Astrocyte of the hippocampus (primary cell): ENCODE data around the gene TTC14.
A peak's percentile ranks its signal among the peaks of the same experiment; 100 is the strongest.
"Not testable (repeated sequence)": the region's sequence is repeated elsewhere in the genome, so short reads cannot be mapped to it uniquely, and the experiment has no call there.

ENCODE experiments used
- DNase-seq: peaks from one replicate; pipeline ENCODE4 v3.0.0; 2011; ENCODE audit warnings: low read depth, low spot score

The TTC14 gene

DNA sequence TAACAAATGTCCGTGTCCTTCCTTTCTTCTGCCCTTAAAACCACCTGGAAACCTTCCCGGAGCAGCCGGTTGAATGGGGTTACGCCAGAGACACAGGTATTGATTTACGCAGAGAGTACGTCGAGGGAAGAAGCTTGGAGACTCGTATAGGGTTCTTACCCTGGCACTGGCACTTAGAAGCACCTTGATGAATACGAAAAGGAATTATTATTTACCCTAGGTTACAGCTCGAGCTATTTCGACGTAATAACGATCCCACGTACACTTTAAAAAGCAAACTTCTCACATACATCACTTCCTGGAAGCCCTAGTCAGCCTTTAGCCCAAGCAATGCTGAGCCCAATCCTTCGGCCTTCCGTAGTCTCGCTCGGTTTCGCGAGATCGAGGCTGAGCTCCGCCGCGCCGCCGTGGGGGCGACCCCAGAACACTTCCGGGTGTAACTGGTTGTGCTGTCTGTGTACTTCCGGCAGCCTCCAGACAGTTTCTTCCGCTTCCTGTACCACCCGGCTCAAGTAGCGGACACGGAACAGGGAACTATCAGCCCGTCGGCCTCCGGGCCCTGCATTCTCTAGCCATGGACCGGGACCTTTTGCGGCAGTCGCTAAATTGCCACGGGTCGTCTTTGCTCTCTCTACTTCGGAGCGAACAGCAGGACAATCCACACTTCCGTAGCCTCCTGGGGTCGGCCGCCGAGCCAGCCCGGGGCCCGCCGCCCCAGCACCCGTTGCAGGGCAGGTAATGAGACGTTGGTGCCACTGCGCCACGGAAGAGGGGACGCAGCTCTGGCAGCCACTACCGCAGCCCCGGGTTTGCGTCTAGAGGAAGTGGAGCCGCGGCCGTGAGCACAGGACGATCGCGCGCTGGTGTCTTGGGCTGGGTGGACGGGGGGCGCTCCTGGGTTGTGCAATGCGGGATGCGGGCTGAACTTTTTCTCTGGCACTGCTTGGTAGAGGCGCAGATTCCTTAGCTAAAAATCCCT is at the start of gene TTC14:
TSS of gene TTC14 (plus strand) at position 476 of the 979 bp plus-strand sequence. CDS start at position 575, 99 bp downstream.
- peak; percentile 97 for DNase-seq

DNA sequence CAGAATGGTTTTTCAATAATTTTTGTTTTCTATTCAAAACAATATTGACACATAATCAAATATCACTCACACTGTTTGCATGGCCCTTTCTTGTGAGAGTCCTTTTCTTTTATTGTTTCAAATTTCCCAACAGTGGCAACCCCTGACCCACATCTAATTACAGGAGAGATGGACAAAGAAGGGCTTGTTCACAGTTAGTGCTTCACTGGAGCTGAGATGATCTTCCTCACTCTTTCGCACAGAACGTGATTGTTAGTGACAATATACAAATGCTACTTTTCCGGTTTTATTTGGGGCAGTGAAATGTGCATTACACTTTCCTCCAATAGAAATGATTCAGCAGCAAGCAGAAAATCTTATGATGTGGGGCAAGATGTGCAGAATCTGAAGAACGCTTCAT is 38.6 kb upstream of the TTC14 start:
- DNase-seq = no peak

DNA sequence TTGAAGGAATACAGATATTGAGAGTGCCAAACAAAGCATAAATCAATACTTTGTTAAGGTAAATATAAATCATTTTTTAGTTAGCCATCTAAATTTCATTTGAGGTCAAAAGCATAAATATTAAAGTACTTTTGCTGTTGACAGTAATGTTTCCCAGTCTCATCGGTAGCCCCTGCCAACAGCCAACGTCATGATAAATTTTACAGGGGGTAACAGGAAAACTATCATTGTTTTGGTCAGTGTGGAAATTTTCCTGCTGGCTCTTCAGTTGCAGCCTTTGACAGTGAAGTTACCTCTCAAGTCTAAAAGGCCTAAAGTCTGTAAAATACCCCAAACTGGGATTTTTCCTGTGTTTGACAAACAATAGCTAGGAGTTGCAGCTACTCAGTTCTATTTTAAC is 37.3 kb upstream of the TTC14 start:
- no peak for DNase-seq

DNA sequence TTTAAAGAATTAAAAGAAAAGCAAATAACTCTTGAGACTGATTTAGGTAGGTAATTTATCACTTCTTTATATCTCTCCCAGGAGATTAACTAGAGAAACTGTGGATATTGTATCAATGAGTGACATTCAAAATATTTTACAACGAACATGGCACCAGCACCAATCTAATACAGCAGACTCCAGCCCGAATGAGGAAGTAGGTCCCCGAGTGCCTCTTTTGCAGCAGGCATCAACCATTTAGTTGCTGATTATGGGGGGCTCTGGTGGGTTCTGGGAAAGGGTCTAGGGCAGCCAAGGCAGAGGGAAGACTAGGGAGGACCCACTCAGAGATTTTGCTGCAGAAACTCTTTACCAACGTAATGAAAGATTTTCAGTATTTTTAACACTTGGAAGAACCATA is 31.7 kb upstream of the TTC14 start:
- no peak for DNase-seq

GRCh38 chr3:180571831-180572598 is 29.9 kb upstream of the TTC14 start:
- DNase-seq = no peak

GRCh38 chr3:180575571-180575970 is 26.4 kb upstream of the TTC14 start:
- no peak for DNase-seq

- no peak for DNase-seq
Observed at GRCh38 chr3:180580934-180581333, 21.0 kb upstream of the TTC14 start.

- DNase-seq = no peak
Observed at GRCh38 chr3:180590396-180590795, 11.6 kb upstream of the TTC14 start.

GRCh38 chr3:180593631-180594030 is 8.3 kb upstream of the TTC14 start:
- DNase-seq = not testable (repeated sequence)

GRCh38 chr3:180594631-180595558 is 7.1 kb upstream of the TTC14 start:
- peak; percentile 51 for DNase-seq

- DNase-seq = no peak
Observed at GRCh38 chr3:180595559-180595935, 6.4 kb upstream of the TTC14 start.

DNA sequence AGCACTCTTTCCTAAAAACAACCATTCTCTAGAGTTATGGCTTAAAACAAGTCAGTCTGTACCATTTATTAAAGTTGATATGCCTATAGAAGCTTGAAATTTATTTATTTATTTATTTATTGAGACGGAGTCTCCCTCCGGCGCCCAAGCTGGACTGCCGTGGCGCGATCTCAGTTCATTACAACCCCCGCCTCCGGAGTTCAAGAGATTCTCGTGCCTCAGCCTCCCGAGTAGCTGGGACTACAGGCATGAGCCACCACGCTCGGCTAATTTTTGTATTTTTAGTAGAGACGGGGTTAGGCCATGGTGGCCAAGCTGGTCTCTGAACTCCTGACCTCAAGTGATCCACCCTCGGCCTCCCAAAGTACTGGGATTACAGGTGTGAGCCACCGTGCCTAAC is 1.5 kb upstream of the TTC14 start:
- no peak for DNase-seq

DNA sequence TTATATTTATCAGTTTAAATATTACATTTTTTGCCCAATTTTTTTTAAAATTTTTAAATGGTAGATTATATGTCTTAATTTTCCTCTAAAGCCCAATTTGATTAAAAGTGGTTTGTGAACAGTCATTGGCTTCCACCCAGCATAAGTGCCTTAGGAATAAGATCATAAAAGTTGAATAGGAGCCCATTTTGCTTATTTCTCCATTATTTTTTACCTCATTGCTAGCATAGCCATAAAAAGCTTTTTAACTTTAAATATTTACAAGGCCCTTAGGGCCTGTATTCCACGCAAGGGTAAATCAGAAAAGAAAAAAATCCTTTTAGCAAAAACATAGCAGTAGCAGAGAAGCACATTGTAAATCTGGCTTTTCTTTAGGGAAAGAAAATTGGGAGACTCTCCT is 9.0 kb downstream of the TTC14 start:
- no peak for DNase-seq

DNA sequence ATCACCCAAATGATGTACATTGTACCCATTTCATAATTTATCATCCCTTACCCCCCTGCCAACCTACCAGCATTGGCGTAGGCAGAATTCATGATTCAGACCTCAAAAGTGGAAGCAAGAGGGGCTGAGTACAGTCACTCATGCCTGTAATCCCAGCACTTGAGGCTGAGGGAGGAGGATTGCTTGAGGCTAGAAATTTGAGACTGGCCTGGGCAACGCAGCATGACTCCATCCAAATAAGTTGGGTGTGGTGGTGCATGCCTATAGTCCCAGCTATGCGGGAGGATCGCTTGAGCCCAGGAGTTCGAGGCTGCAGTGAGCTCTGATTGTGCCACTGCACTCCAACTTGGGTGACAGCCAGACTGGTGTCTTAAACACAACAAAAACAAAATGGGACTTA is 10.4 kb downstream of the TTC14 start:
- no peak for DNase-seq

- DNase-seq = no peak
Observed at GRCh38 chr3:180615954-180616353, 14.0 kb downstream of the TTC14 start.

GRCh38 chr3:180617049-180617448 is 15.1 kb downstream of the TTC14 start:
- no peak for DNase-seq

GRCh38 chr3:180618563-180618962 is 16.6 kb downstream of the TTC14 start:
- not testable (repeated sequence) for DNase-seq

GRCh38 chr3:180619723-180620122 is 17.8 kb downstream of the TTC14 start:
- peak; percentile 50 for DNase-seq

- DNase-seq = no peak
Observed at GRCh38 chr3:180624714-180625113, 22.8 kb downstream of the TTC14 start.

GRCh38 chr3:180626844-180627243 is 24.9 kb downstream of the TTC14 start:
- no peak for DNase-seq

DNA sequence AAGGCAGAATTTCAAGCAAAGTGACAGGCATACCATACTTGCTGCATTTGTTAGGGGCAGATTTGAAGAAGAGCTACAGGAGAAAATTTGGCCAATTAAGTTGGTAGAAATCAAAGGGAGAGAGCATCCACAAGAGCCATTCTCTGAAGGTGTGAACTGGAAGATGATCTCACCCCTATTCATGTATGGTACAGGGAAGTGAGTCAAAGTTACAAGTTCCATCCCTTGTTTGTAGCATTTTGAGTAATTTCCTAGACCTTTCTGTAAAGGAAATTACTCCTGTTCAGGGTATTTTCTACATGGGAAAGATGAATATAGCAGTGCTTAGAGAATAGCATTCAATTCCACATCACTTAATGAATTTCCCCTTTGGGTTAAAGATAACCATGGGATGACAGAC is 28.4 kb downstream of the TTC14 start:
- no peak for DNase-seq

GRCh38 chr3:180631317-180631716 is 29.4 kb downstream of the TTC14 start:
- no peak for DNase-seq
